Measurements from ENCODE around the gene DDX31.
"Not testable (repeated sequence)": the region's sequence is repeated elsewhere in the genome, so short reads cannot be mapped to it uniquely, and the experiment has no call there.

Gene DDX31

DNA sequence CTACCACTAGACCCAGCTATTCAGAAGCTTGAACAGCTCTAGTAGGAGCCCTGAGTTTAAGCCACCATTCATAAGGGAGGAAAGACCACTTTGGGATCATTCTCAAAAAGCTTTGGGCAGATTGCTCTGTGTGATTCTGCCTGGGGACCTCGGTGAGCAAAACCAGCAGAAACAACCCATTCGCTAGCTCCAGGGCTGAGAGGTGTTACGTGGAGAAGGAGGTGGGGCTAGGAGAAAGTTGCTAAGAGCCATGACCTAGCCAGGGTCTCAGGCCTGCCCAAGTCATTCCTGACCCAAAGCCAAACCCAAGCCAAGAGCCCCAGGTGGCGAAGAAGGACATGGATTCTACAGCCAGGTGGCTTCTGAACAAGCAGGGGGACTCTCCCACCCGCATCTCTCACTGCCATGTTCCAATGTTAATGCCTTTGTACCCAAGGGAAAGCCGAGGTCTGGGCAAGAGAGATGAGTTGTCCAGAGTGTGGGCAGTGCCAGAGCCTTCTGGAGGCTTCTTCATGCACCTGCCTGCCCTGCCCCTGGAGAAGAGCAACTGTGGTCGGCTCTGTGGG lies 91.3 kb downstream of the DDX31 start:
- DNase-seq (ENCODE audit: low read depth in 2 of 2) = no peak

- DNase-seq (ENCODE audit: low read depth in 2 of 2) = no peak
These were observed 92.7 kb downstream of the DDX31 start for GRCh38 chr9:132577119-132577518.

- no peak for DNase-seq (ENCODE audit: low read depth in 2 of 2)
These were observed 94.0 kb downstream of the DDX31 start for GRCh38 chr9:132575811-132576210.

DNA sequence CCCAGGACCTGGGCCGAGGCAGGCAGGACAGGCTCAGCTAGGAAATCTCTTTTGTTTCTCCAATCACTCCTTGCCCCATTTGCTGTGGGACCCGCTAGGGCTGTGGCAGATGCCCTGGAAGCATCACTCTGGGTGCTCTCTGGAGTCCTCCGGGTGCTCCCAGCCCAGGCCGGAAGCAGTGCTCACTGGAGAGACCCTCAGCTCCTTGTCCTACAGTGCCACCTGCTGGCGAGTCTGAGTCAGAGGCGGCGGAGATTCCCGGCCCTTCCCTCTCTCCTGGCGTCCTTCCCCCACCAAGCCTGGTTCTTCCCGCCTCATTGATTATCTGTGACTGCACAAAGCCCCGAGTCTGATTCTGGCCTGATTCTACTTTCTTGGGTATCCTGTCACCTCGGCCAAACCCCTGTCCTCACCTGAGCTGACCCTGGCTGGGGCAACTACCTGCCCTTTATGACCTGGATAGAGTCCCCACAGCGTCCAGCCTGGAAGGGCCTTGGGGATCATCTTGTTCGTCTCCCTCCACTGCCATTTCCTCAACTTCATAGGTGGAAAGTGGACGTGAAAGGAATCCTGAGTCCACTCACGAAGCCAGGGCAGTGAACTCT lies 94.7 kb downstream of the DDX31 start:
- DNase-seq (ENCODE audit: low read depth in 2 of 2) = peak; percentile 21 to 37

GRCh38 chr9:132572921-132573320 lies 96.9 kb downstream of the DDX31 start:
- no peak for DNase-seq (ENCODE audit: low read depth in 2 of 2)

DNA sequence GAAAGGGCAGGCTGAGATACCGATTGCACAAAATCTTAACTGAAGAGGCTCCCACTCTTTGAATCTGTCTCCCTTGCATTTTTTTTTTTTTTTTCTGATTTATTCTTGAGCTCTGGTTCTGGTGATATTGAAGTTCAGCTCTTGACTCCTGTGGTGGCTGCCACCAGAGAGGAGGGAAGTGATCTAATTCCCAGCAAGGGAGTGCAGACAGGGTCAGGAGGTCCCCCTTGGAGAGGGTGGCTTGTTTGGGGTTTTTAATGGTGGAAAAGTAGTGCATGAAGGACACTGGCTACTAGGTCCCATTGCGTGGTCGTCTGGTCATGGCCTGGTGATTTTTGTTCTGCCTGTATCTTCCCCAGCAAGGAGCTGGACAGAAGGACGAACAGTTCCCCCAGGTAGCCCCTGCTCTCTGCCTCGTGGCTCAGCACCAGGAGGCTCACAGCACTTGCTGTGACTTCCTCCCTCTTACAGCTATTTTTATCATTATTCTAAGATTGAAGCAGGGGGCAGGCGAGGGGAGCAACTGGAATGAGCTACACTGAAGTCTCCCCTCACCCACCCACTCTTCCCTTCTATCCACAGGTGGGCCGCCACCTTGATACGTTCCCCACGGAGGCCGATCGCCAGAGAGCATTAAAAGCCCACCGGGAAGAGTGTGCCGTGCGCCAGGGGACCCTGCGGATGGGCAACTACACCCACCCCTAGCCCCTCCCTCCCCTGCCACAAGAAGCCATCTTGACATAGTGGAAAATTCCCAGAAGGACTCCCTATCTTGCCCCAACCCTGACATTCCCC lies 97.8 kb downstream of the DDX31 start:
- no peak for DNase-seq (ENCODE audit: low read depth in 2 of 2)

- DNase-seq (ENCODE audit: low read depth in 2 of 2) = not testable (repeated sequence)
These were observed 101.0 kb downstream of the DDX31 start for GRCh38 chr9:132568787-132569186.

- no peak for DNase-seq (ENCODE audit: low read depth in 2 of 2)
These were observed 105.3 kb downstream of the DDX31 start for GRCh38 chr9:132564526-132564925.

- DNase-seq (ENCODE audit: low read depth in 2 of 2) = no peak
These were observed 107.5 kb downstream of the DDX31 start for GRCh38 chr9:132562306-132562573.

- no peak for DNase-seq (ENCODE audit: low read depth in 2 of 2)
These were observed 109.1 kb downstream of the DDX31 start for GRCh38 chr9:132560616-132561202.

DNA sequence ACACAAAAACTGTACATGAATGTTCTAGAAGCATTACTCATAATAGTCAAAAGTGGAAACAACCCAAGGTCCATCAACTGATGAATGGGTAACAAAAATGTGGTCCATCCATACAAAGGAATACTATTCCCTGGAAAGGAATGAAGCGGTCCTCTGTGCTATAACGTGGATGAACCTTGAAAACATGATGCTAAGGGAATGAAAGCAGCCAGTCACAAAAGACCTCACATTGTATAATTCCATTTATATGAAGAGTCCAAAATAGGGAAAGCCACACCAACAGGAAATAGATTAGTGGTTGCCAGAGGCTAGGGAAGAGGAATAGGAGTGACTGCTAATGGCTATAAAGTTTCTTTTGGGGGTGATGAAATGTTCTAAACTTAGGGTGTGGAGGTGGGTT lies 110.1 kb downstream of the DDX31 start:
- DNase-seq (ENCODE audit: low read depth in 2 of 2) = no peak

DNA sequence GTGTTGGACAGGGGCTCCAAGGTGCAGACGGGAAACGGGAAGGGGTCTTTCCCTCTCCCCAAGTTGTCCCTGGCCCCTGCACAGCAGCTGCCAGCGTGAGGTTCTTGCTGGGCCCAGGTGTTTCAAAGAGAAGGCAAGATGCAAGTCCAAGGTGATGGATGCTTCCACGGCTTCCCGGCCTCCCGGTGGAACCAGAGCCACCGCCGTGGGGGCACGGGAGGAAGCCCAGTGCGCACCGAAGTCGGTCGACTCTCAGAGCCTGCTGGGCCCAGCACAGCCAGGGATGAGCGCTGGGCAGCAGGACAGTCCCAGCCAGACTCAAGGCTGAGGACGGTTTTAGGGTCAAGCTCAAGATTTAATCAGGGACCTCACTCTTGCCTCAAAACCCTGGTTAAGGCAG lies 112.6 kb downstream of the DDX31 start:
- no peak for DNase-seq (ENCODE audit: low read depth in 2 of 2)

- DNase-seq (ENCODE audit: low read depth in 2 of 2) = no peak
These were observed 113.1 kb downstream of the DDX31 start for GRCh38 chr9:132556714-132557113.

DNA sequence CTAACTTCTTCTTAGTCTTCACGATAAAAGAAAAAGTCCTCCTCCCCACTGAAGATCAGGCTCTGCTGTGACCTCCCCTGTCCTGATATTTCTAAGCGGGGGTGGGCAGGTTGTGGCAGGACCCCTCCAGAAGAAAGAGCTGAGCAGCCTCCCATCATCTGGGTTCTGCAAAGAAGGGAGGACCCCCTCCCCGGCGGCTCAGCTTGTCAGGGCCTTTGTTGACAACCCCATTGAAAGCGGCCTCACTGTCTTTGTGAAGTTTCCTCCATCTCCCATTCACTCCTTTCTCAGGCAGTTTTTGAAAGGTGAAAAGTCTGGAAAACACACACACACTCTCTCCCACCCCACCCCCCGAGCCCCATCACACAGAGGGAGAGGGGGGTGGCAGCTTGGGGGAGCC lies 113.5 kb downstream of the DDX31 start:
- no peak for DNase-seq (ENCODE audit: low read depth in 2 of 2)

- no peak for DNase-seq (ENCODE audit: low read depth in 2 of 2)
These were observed 114.3 kb downstream of the DDX31 start for GRCh38 chr9:132555528-132555927.

DNA sequence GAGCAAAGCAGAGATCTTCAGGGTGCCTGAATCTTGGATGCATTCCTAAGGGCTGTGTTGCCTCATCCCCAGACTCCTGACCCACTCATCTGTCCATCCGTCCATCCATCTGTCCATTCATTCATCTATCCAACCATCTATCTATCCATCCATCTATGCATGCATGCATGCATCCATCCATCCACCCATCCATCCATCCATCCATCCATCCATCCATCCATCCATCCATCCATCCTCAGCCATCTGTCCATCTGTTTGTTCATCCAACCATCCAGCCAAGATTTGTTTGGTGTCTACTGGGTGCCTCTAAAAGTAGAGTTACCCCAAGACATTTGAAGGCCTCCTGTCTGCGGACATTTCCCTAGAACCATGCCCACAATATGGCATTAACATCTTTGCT lies 115.0 kb downstream of the DDX31 start:
- DNase-seq (ENCODE audit: low read depth in 2 of 2) = no peak

GRCh38 chr9:132552041-132552440 lies 117.7 kb downstream of the DDX31 start:
- DNase-seq (ENCODE audit: low read depth in 2 of 2) = no peak

DNA sequence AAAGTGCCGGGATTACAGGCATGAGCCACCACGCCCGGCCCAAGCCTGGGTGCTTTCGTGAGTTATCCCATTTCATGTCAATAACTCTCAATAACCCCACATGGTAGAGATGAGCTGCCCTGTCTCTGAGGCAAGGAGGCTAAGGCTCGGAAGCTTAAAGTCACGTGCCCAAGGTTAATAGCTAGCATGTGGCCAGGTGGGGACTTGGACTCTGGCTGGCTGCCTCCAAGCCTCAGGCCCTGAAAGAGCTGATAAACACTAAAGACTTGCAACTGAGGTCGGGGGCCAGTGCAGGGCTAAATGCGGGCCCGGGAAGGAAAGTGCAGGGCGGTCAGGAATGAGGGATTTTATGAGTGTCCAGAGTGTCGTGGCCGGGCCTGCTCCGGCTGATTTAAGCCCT lies 118.2 kb downstream of the DDX31 start:
- no peak for DNase-seq (ENCODE audit: low read depth in 2 of 2)

DNA sequence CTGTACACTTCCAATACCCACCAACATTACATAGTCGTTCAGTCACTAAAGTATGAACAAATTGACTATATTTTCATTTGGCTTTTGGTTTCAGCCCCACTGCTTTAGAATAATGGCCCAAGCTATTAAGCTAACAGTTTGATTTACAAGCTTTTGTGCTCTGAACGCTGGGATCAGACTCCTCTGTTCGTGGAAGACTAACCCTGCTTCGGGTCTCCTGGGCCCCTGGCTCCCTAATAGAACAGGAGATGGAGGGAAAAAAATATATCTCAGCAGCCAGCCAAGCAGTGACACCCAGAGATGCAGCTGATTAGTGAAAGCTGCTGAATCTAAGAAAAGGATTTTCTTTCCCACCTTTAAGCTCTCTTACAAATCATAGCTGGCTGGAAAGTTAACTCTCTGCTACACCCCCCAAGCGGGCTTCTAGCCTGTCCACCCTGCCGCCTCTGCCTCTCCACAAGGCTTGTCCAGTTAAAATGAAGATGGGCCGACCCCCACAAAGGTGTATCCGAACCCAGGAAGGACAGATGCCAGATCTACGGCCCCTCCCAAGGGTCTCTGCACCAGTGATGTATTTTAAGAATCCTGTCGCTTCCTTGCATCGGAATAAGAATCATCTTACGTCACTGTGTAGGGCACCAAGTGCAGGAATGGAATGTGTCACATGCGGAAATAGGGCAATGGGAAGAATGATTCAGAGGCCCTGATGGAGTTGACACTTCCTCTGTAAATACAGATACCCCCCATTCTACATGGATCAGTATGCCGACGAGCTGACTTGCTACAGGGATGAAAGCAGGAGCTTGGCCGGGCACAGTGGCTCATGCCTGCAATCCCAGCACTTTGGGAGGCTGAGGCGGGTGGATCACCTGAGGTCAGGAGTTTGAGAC lies 120.8 kb downstream of the DDX31 start:
- no peak for DNase-seq (ENCODE audit: low read depth in 2 of 2)

GRCh38 chr9:132547976-132548730 lies 121.6 kb downstream of the DDX31 start:
- no peak for DNase-seq (ENCODE audit: low read depth in 2 of 2)

DNA sequence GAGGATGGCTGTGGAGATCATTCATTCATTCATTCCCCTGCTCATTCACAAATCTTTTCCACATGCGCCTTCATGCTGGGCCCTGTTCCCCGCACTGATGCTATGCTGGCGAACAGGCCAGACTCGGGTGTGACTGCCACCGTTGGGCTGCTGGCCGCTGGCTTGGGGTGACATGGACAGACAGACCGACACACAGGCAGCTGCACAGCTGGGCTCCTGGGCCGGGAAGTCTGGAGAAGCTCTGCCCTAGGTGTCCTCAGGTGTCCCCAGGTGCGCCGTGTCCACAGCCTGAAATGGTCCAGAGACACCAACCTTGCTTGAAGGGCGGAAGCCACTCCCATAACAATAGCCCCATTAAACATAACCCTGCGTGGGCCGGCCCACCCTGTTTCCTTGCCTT lies 122.3 kb downstream of the DDX31 start:
- DNase-seq (ENCODE audit: low read depth in 2 of 2) = no peak

Measured in stimulated activated CD4-positive, alpha-beta T cell treated with anti-CD3 and anti-CD28 coated beads, Interleukin-15, amount 100 ng/mL, for 48 hours (primary cell).